Epidermal melanocyte (primary cell): Measurements from ENCODE around the gene COL4A5.
"Not testable (repeated sequence)": the region's sequence is repeated elsewhere in the genome, so short reads cannot be mapped to it uniquely, and the experiment has no call there.

Experiments used
- DNase-seq: peaks from one replicate; pipeline ENCODE4 v3.0.0; 2011; ENCODE audit warnings: low spot score; ENCODE audit not compliant: insufficient read length

COL4A5 gene

GRCh38 chrX:108453841-108454240, 14.2 kb downstream of the COL4A5 start:
- no peak for DNase-seq

- no peak for DNase-seq
Observed at GRCh38 chrX:108456971-108457477, 17.4 kb downstream of the COL4A5 start.

GRCh38 chrX:108464604-108465003, 25.0 kb downstream of the COL4A5 start:
- no peak for DNase-seq

- peak; percentile 14 for DNase-seq
Observed at GRCh38 chrX:108468486-108468885, 28.8 kb downstream of the COL4A5 start.

- no peak for DNase-seq
Observed at GRCh38 chrX:108473979-108474378, 34.3 kb downstream of the COL4A5 start.

- DNase-seq, result not testable (repeated sequence)
Observed at GRCh38 chrX:108481528-108481927, 41.9 kb downstream of the COL4A5 start.

- no peak for DNase-seq
Observed at GRCh38 chrX:108484251-108484650, 44.6 kb downstream of the COL4A5 start.

GRCh38 chrX:108485960-108486359, 46.3 kb downstream of the COL4A5 start:
- DNase-seq, result no peak

- DNase-seq, result no peak
Observed at GRCh38 chrX:108494406-108495090, 54.9 kb downstream of the COL4A5 start.

- no peak for DNase-seq
Observed at GRCh38 chrX:108511721-108512120, 72.1 kb downstream of the COL4A5 start.

GRCh38 chrX:108516184-108516583, 76.5 kb downstream of the COL4A5 start:
- DNase-seq, result no peak

- DNase-seq, result no peak
Observed at GRCh38 chrX:108527724-108528123, 88.1 kb downstream of the COL4A5 start.

GRCh38 chrX:108537005-108537404, 97.4 kb downstream of the COL4A5 start:
- no peak for DNase-seq

GRCh38 chrX:108541286-108541685, 101.6 kb downstream of the COL4A5 start:
- DNase-seq, result no peak

GRCh38 chrX:108557580-108557979, 117.9 kb downstream of the COL4A5 start:
- DNase-seq, result no peak

GRCh38 chrX:108558217-108558616, 118.6 kb downstream of the COL4A5 start:
- no peak for DNase-seq

GRCh38 chrX:108573136-108573535, 133.5 kb downstream of the COL4A5 start:
- DNase-seq, result no peak

- no peak for DNase-seq
Observed at GRCh38 chrX:108582151-108582550, 142.5 kb downstream of the COL4A5 start.

GRCh38 chrX:108584617-108585211, 145.1 kb downstream of the COL4A5 start:
- no peak for DNase-seq

- no peak for DNase-seq
Observed at GRCh38 chrX:108590496-108590895, 150.9 kb downstream of the COL4A5 start.

- DNase-seq, result no peak
Observed at GRCh38 chrX:108601276-108601675, 161.6 kb downstream of the COL4A5 start.

- DNase-seq, result no peak
Observed at GRCh38 chrX:108610141-108610540, 170.5 kb downstream of the COL4A5 start.

GRCh38 chrX:108614616-108615015, 175.0 kb downstream of the COL4A5 start:
- no peak for DNase-seq
